ENCODE measurements around the gene TMEM179. TPM values are rescaled to one million over a fixed set of nuclear protein-coding genes. Genes with fewer than 3 reads are reported as not detected.

The TMEM179 gene
- total RNA-seq, 2 experiments from 2014 or later = not detected

DNA sequence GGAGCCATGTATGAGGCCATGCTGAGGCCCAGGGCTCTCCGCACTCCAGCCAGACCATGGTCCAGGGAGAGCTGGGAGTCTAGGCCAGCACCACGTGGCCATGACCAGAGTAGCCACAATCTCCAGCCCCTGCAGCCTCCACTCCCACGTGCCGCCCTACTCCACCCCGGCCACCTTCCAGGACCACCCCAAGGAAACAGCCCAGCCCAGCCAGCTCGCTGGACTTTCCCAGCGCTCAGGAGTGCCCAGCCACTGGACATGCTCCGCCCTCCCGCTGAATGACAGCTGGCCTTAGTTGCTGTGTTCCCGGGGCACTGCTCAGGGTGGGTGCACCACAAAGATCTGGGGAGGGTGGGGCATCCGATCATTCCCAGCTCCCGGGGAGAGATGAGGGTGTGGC, 27.1 kb downstream of the TMEM179 start:
- Mint-ChIP-seq H3K4me3 (no peak overlapping the region), H3K9me3 (no peaks in the 10 kb centered on the region), H3K4me1 (no peaks in the 10 kb centered on the region), H3K27ac (no peak overlapping the region), H3K36me3 (no peaks in the 10 kb centered on the region), H3K27me3 (no peaks in the 10 kb centered on the region)
- DNase-seq = no peak

- Mint-ChIP-seq H3K27me3 (no peaks in the 10 kb centered on the region), H3K9me3 (no peaks in the 10 kb centered on the region), H3K36me3 (no peaks in the 10 kb centered on the region), H3K27ac (no peak overlapping the region), H3K4me3 (no peak overlapping the region), H3K4me1 (no peaks in the 10 kb centered on the region)
- DNase-seq = no peak
Observed at GRCh38 chr14:104576970-104577332, 27.6 kb downstream of the TMEM179 start.

- no peaks in the 10 kb centered on the region for H3K36me3 Mint-ChIP-seq
- no peak overlapping the region for H3K4me3 Mint-ChIP-seq
- H3K9me3 Mint-ChIP-seq = no peaks in the 10 kb centered on the region
- H3K4me1 Mint-ChIP-seq = no peaks in the 10 kb centered on the region
- H3K27ac Mint-ChIP-seq = no peak overlapping the region
- DNase-seq = no peak
- H3K27me3 Mint-ChIP-seq = no peaks in the 10 kb centered on the region
Observed at GRCh38 chr14:104576232-104576969, 28.2 kb downstream of the TMEM179 start.

DNA sequence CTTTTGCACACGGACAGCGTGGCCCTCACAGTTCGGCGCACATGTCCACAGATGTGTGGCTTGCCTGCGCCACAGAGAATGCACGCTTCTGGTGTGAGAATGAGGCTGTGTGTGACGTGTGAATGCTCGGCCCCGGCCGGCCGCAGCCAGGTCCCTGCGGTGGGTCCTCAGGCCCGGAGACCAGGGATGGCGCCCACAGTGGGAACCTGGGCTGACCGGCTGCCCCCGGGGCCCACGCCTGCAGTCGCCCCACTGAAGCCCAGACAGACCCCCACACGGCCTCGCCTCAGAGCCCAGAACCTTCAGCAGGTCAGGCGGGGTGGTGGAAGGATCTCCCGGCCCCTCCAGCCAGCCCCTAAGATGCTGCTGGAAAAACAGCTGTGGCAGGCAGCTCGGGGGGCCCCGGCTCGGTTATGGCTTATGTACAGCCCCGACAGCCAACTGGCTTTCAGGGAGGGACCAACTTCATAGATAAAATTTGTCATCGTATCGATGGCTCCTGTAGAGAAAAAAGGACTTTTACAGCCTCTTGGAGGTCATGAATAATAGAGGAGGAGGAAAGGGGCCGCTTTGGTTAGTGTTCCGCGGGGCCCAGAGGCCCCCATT, 29.5 kb downstream of the TMEM179 start:
- Mint-ChIP-seq H3K9me3 (no peaks in the 10 kb centered on the region), H3K4me3 (no peak overlapping the region), H3K27ac (no peak overlapping the region), H3K27me3 (no peaks in the 10 kb centered on the region), H3K36me3 (no peaks in the 10 kb centered on the region), H3K4me1 (no peaks in the 10 kb centered on the region)
- no peak for DNase-seq

DNA sequence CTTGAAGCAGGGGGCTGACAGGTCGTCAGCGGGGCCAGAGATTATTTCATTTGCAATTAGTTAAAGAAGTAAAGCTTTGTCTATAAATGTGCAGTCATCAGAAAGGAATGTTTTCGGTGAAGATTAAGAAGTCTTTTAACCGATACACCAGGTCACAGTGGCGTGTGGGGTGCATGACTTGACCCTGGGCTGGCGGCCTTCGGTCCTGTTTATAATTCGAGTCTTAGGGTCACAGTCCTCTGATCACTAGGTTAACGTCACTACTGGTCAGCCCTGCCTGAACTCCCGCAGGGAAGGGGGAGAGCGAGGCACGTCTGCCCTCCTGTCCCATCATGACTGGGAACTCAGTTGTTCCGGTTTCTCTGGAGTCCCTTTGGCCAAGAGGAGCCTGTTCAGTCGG, 30.0 kb downstream of the TMEM179 start:
- no peak overlapping the region for H3K4me3 Mint-ChIP-seq
- no peak overlapping the region for H3K27ac Mint-ChIP-seq
- no peaks in the 10 kb centered on the region for H3K9me3 Mint-ChIP-seq
- DNase-seq = no peak
- no peaks in the 10 kb centered on the region for H3K4me1 Mint-ChIP-seq
- no peaks in the 10 kb centered on the region for H3K27me3 Mint-ChIP-seq
- H3K36me3 Mint-ChIP-seq = no peaks in the 10 kb centered on the region

DNA sequence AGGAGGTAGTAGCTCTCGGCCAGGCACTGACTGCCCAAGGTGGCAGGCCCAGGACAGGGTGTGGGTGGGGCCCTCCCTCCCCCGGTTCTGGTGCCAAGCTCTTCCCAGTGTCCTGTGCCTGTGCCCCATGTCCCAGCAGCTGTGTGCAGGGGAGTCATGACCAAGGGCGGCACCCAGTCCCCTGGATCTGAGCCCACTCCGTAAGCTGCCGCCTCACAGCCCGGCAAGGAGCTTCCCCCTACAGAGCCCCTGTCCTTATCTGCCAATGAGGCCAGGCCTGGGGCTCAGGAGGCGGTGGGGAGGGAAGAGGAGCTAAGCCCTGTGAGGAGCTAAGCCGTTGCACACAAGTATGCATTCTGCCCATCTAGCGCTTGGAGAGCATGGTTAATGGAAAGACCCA, 30.6 kb downstream of the TMEM179 start:
- no peaks in the 10 kb centered on the region for H3K4me1 Mint-ChIP-seq
- no peaks in the 10 kb centered on the region for H3K27me3 Mint-ChIP-seq
- no peak for DNase-seq
- H3K9me3 Mint-ChIP-seq = no peaks in the 10 kb centered on the region
- no peak overlapping the region for H3K27ac Mint-ChIP-seq
- H3K36me3 Mint-ChIP-seq = no peaks in the 10 kb centered on the region
- H3K4me3 Mint-ChIP-seq = no peak overlapping the region

DNA sequence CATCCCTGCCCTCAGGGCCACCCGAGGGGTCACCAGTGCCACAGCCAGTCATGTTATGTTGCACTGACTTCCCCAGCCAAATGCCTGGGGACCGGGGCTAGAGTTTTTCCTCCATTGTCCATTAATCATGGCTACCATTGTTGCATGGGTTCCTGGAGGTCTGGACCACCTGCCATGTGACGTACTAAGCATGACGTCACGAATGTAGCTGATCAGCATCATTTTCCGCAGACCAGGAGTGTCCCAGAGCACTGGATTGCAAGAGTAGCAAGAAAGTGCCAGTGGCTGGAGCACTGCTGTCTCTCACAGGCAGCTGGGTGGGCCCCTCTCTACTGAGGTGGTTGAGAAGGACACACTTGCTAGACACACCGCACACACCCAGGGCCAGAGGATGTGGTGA, 31.9 kb downstream of the TMEM179 start:
- H3K27me3 Mint-ChIP-seq = no peaks in the 10 kb centered on the region
- H3K27ac Mint-ChIP-seq = no peak overlapping the region
- no peaks in the 10 kb centered on the region for H3K36me3 Mint-ChIP-seq
- no peak overlapping the region for H3K4me3 Mint-ChIP-seq
- no peaks in the 10 kb centered on the region for H3K9me3 Mint-ChIP-seq
- no peaks in the 10 kb centered on the region for H3K4me1 Mint-ChIP-seq
- no peak for DNase-seq

DNA sequence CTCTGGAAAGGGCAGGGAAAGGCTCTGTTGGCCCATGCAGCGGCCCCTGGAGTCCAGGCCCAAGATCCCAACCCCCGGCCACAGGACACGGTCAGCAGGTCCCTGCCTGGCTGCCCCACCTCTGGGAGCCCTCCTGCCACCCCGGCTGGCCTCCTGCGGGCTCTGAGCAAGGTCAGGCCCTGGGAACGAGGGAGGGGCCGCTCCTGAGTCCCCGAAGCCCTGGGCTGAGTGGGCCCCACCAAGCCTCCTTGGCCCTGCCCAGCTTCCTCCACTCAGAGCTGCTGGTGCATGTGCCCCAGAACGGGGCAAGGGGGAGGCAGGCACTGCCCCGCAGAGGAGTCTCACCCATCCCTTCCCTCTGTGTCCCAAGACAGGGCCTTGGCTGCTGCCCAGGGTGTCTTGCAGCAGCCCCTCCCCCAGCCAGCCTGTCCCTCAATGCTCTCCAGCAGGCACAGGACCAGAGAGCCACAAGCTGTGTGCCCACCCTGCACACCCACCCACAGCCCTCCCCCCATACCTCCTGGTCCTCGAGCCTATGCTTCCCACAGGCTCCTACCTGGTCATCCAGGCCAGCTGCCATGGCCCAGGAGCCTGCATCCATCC, 32.4 kb downstream of the TMEM179 start:
- Mint-ChIP-seq H3K9me3 (no peaks in the 10 kb centered on the region), H3K36me3 (no peaks in the 10 kb centered on the region), H3K4me3 (no peak overlapping the region), H3K27me3 (no peaks in the 10 kb centered on the region), H3K27ac (no peak overlapping the region), H3K4me1 (no peaks in the 10 kb centered on the region)
- DNase-seq = no peak

- H3K9me3 Mint-ChIP-seq = no peaks in the 10 kb centered on the region
- H3K36me3 Mint-ChIP-seq = no peaks in the 10 kb centered on the region
- no peaks in the 10 kb centered on the region for H3K4me1 Mint-ChIP-seq
- no peak overlapping the region for H3K4me3 Mint-ChIP-seq
- H3K27ac Mint-ChIP-seq = no peak overlapping the region
- H3K27me3 Mint-ChIP-seq = peaks cover 4% of the 10 kb centered on the region
- DNase-seq = no peak
Observed at GRCh38 chr14:104571246-104571645, 33.3 kb downstream of the TMEM179 start.

GRCh38 chr14:104569435-104569834, 35.1 kb downstream of the TMEM179 start:
- no peaks in the 10 kb centered on the region for H3K9me3 Mint-ChIP-seq

GRCh38 chr14:104568620-104569019, 36.0 kb downstream of the TMEM179 start:
- Mint-ChIP-seq H3K4me3 (no peak overlapping the region), H3K27ac (no peak overlapping the region), H3K4me1 (peaks cover 2% of the 10 kb centered on the region), H3K9me3 (no peaks in the 10 kb centered on the region), H3K36me3 (no peaks in the 10 kb centered on the region), H3K27me3 (peaks cover 23% of the 10 kb centered on the region)
- DNase-seq = no peak

More at GRCh38 chr14:104569435-104569834, 35.1 kb downstream of the TMEM179 start:
- Mint-ChIP-seq H3K27ac (no peak overlapping the region), H3K4me3 (no peak overlapping the region), H3K27me3 (peaks cover 16% of the 10 kb centered on the region), H3K4me1 (no peaks in the 10 kb centered on the region), H3K36me3 (no peaks in the 10 kb centered on the region)
- no peak for DNase-seq

DNA sequence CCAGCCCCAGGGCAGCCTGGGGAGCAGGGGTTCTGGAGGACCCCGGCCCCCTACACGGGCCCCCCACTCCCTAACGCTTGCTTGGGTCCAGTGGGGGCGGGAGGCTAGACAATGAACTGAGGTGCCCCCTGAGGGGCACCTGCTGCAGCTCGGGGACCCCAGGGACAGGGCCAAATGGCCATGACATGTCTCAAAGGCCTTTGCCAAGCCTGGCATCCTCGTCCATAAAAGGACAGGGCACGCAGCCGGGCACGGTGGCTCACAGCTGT, 36.7 kb downstream of the TMEM179 start:
- DNase-seq = no peak
- no peaks in the 10 kb centered on the region for H3K9me3 Mint-ChIP-seq
- H3K4me3 Mint-ChIP-seq = no peak overlapping the region
- H3K27me3 Mint-ChIP-seq = peaks cover 23% of the 10 kb centered on the region
- H3K36me3 Mint-ChIP-seq = no peaks in the 10 kb centered on the region
- no peak overlapping the region for H3K27ac Mint-ChIP-seq
- H3K4me1 Mint-ChIP-seq = peaks cover 2% of the 10 kb centered on the region

DNA sequence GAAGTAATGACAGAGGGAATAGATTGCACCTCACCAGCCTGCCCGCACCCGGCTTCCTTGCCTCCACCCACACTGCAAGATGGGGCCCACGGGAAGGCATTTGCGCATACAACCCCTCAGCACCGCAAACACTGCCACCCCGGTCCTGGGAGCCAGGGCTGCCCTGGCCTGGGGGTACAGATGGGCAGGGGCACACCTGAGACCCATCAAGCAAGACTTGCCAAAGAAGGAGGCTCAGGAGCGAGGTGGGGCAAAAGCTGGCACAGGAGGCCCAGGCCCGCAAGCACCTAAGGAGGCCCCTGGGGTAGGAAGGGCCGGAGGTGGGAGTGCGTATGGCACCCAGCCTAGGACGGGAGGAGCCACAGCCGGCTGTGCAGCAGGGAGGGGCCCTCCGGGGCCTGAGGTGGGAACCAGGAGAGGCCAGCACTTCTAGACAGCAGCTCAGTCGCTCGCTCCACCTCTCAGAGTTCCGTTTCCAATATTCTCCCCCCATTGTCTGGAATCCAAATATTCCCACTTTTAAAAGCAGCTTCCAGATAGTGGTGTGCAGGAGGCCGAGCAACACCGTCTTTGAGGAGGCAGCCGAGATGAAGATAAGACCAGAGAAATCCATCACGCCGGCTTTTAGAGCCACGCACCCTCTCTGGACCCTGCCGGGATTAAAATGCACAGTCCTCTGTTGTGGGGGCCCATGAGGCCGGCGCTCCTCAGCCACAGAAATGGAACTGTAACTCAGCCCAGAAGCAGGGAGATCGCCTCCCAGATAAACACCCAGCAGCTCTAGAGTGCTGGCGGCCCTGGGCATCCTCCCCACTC, 37.2 kb downstream of the TMEM179 start:
- Mint-ChIP-seq H3K4me1 (peaks cover 2% of the 10 kb centered on the region), H3K27me3 (peaks cover 23% of the 10 kb centered on the region), H3K4me3 (no peak overlapping the region), H3K27ac (no peak overlapping the region), H3K9me3 (no peaks in the 10 kb centered on the region), H3K36me3 (no peaks in the 10 kb centered on the region)
- DNase-seq = no peak

DNA sequence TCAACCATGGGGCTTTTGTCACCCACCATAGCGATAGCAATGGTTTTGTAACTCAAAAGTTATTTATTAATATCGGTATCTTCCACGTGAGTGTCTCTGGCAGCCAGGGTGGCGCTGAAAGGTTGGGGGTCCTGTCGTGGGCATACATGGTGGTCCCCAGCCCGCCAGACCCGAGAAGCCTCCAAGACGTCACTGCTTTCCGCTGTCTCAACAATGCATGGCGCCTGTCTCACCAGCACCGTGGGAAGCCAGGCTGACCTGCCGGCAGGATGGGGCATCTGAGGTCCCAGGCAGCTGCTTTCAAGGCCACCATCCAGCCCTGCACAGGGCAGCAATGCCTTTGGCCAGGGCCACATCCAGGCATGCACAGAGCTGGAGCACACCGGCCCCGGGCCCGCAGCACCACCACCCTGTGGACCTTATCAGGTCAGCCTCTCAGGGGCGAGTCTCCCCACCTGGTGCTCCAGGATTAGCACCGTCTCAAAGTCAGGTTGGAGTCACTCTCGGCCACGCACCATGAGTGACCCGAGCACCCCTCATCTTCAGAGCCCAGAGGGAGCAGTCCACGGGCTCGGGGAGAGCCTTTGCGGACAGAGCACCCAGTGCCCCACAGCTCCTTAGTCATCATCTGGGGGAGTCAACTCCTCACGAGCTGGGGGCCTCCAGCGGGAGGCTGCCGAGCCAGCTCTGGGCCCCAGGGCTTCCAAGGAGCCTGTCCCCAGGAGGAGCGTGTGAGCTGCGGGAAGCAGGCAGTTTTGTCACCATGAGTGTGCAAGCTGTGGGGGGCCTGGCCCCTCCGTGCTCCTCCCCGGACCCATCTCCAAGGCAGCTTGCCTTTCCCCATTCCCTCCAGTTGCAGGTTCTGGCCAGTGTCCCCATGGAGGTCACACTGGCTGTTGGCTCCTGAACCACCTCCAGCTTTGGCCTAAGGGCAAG, 39.6 kb downstream of the TMEM179 start:
- no peak overlapping the region for H3K27ac Mint-ChIP-seq
- H3K4me3 Mint-ChIP-seq = no peak overlapping the region
- peaks cover 2% of the 10 kb centered on the region for H3K4me1 Mint-ChIP-seq
- DNase-seq = no peak
- peaks cover 23% of the 10 kb centered on the region for H3K27me3 Mint-ChIP-seq
- no peaks in the 10 kb centered on the region for H3K36me3 Mint-ChIP-seq
- no peaks in the 10 kb centered on the region for H3K9me3 Mint-ChIP-seq

Data from activated naive CD8-positive, alpha-beta T cell treated with anti-CD3 and anti-CD28 coated beads for 36 hours (primary cell).